SK-N-SH (cell line): ENCODE data around the gene ST6GALNAC2. TPM values are rescaled to one million over a fixed set of nuclear protein-coding genes. Genes with fewer than 3 reads are reported as not detected.
"Not testable (repeated sequence)": the region's sequence is repeated elsewhere in the genome, so short reads cannot be mapped to it uniquely, and the experiment has no call there.

Source experiments
- CTCF ChIA-PET: fragments of 300-600, 350-600 bp; formaldehyde crosslinking; extraction: SDS; loops from one replicate; lab custom pipeline; 2021; lab: Yijun Ruan, JAX
- POLR2A ChIA-PET: fragments of 350-600 bp; sonication (Branson Sonifier 250); formaldehyde crosslinking; extraction: SDS; loops from one replicate; lab custom pipeline; 2020; ENCODE audit warnings: antibody characterized with exemption, inconsistent platforms; lab: Yijun Ruan, JAX
- DNase-seq: peaks from one replicate; pipeline ENCODE4 v3.0.0; 2012
- H2AFZ ChIP-seq: fragments of 200-600 bp; sonication (generic); 2 replicates; pipeline ENCODE4 v1.8.1; 2016; ENCODE audit warnings: antibody characterized with exemption, mild to moderate bottlenecking, low read depth
- H3F3A ChIP-seq: fragments of 200-600 bp; sonication (generic); replicated peaks from 2 replicates; pipeline ENCODE3; 2016; ENCODE audit warnings: antibody characterized with exemption, mild to moderate bottlenecking; ENCODE audit not compliant: insufficient read depth
- H3K27ac ChIP-seq, 2 experiments: fragments of 200-500 bp in 1 of 2; fragments of 200-600 bp in 1 of 2; sonication (Bioruptor generic) in 1 of 2; sonication (generic), shearing (Covaris generic) in 1 of 2; 2 replicates each; pipeline versions ENCODE4 v1.5.1 to v1.6.1; 2014 to 2016; ENCODE audit warnings: low read depth in 2 of 2, inconsistent platforms in 1 of 2, low read length in 1 of 2, mild to moderate bottlenecking in 1 of 2, mixed read lengths in 1 of 2
- H3K27me3 ChIP-seq: fragments of 200-600 bp; sonication (generic), shearing (Covaris generic); 2 replicates; pipeline ENCODE4 v1.6.1; 2016; ENCODE audit warnings: mixed run types; ENCODE audit not compliant: insufficient read depth
- H3K36me3 ChIP-seq, 2 experiments: fragments of 200-500 bp in 1 of 2; fragments of 200-600 bp in 1 of 2; sonication (Bioruptor generic) in 1 of 2; sonication (generic) in 1 of 2; replicated peaks in 1 of 2; 2 replicates each; pipeline versions ENCODE3 to v1.5.1; 2014 to 2016; ENCODE audit warnings: low read length in 1 of 2, mild to moderate bottlenecking in 1 of 2; ENCODE audit not compliant: insufficient read depth in 2 of 2, control insufficient read depth in 1 of 2
- H3K4me1 ChIP-seq, 2 experiments: fragments of 200-500 bp in 1 of 2; fragments of 200-600 bp in 1 of 2; sonication (Bioruptor generic) in 1 of 2; sonication (generic), shearing (Covaris generic) in 1 of 2; 2 replicates each; pipeline versions ENCODE4 v1.5.1 to v1.6.1; 2014 to 2016; ENCODE audit warnings: low read depth in 1 of 2, low read length in 1 of 2, mixed run types in 1 of 2; ENCODE audit not compliant: insufficient read depth in 2 of 2, control insufficient read depth in 1 of 2
- H3K4me2 ChIP-seq: fragments of 200-600 bp; sonication (generic), shearing (Covaris generic); 2 replicates; pipeline ENCODE4 v1.6.1; 2017; ENCODE audit warnings: mixed run types
- H3K4me3 ChIP-seq, 2 experiments: fragments of 200-500 bp in 1 of 2; fragments of 200-600 bp in 1 of 2; sonication (Bioruptor generic) in 1 of 2; sonication (generic), shearing (Covaris generic) in 1 of 2; 2 replicates each; pipeline versions ENCODE4 v1.5.1 to v1.8.1; 2014 to 2016; ENCODE audit warnings: low read depth in 2 of 2, inconsistent platforms in 1 of 2, low read length in 1 of 2, mild to moderate bottlenecking in 1 of 2, mixed read lengths in 1 of 2, moderate library complexity in 1 of 2
- H3K79me2 ChIP-seq: fragments of 200-600 bp; sonication (generic); 2 replicates; pipeline ENCODE4 v1.8.1; 2017; ENCODE audit warnings: mild to moderate bottlenecking; ENCODE audit not compliant: insufficient read depth
- H3K9ac ChIP-seq: fragments of 200-600 bp; sonication (generic); 2 replicates; pipeline ENCODE4 v1.6.1; 2017; ENCODE audit warnings: mixed run types
- H3K9me2 ChIP-seq: fragments of 200-600 bp; sonication (generic); 2 replicates; pipeline ENCODE4 v1.6.1; 2017; ENCODE audit warnings: mixed run types
- H3K9me3 ChIP-seq: fragments of 200-600 bp; sonication (generic); 2 replicates; pipeline ENCODE4 v1.6.1; 2017; ENCODE audit warnings: mixed run types, mild to moderate bottlenecking, moderate library complexity
- H4K20me1 ChIP-seq: fragments of 200-600 bp; sonication (generic); 2 replicates; pipeline ENCODE4 v1.6.1; 2017; ENCODE audit warnings: mild to moderate bottlenecking, mixed run types; ENCODE audit not compliant: insufficient read depth
- ELF1 ChIP-seq: IDR thresholded peaks from 2 replicates; pipeline ENCODE4 v1.4.0; 2012
- FOXM1 ChIP-seq: IDR thresholded peaks from 2 replicates; pipeline ENCODE4 v1.4.0; 2012; ENCODE audit warnings: low read depth, mild to moderate bottlenecking
- GATA2 ChIP-seq: sonication (generic); formaldehyde crosslinking; IDR thresholded peaks from 2 replicates; pipeline ENCODE4 v1.5.0; 2020; ENCODE audit warnings: mild to moderate bottlenecking, missing genetic modification reagents
- PBX3 ChIP-seq: IDR thresholded peaks from 2 replicates; pipeline ENCODE4; 2012
- RXRA ChIP-seq: IDR thresholded peaks from 2 replicates; pipeline ENCODE4 v1.4.0; 2012; ENCODE audit warnings: low read depth, mild to moderate bottlenecking, borderline replicate concordance
- USF2 ChIP-seq: fragments of 150-350 bp; IDR thresholded peaks from 2 replicates; pipeline ENCODE4 v1.6.1; 2017; ENCODE audit warnings: antibody characterized with exemption, low read length, low read depth, borderline replicate concordance
- YY1 ChIP-seq: IDR thresholded peaks from 2 replicates; pipeline ENCODE4 v1.4.0; 2012; ENCODE audit warnings: low read depth, mild to moderate bottlenecking
- WGBS: methylation state at CpG from one replicate; pipeline ENCODE4 v1.1.6; 2017; ENCODE audit warnings: low lambda C conversion rate; 5-methylcytosine and 5-hydroxymethylcytosine counted together
- polyA plus RNA-seq, 3 experiments: library from polyadenylated mRNA; depleted of rRNA; stranded (reverse); fragments of >200 nt; gene quantifications; 2 replicates each; pipeline ENCODE4 v1.2.3, GENCODE V29; 2012

The ST6GALNAC2 gene
- polyA plus RNA-seq, 1 of the 3 experiments (the other 2 are of a cell fraction) = 0.94 TPM

GRCh38 chr17:76614912-76615617, 29.4 kb upstream of the ST6GALNAC2 start (continued):
- no peak for TF ChIP-seq USF2
- no peak for TF ChIP-seq FOXM1
- TF ChIP-seq ELF1 = no peak
- TF ChIP-seq GATA2 (CRISPR knock-in tag) = no peak
- TF ChIP-seq YY1 = no peak
- TF ChIP-seq PBX3 = no peak

- ChIA-PET POLR2A (interaction anchor here (0.6 kb wide), 1 partner anchor 15 kb away, joined by 3 read pairs; no protein-coding TSS in a partner anchor), CTCF (interaction anchor here (1.1 to 5.7 kb wide), 5 partner anchors 10 to 147 kb away, joined by 3 to 82 read pairs (median 6); partner anchors contain the start of genes AANAT and ST6GALNAC2)
- not testable (repeated sequence) for H3K9ac ChIP-seq, H4K20me1 ChIP-seq, H3F3A ChIP-seq, DNase-seq, H3K9me2 ChIP-seq, H3K4me2 ChIP-seq, H3K4me3 ChIP-seq, H3K27ac ChIP-seq, H3K79me2 ChIP-seq, H2AFZ ChIP-seq, H3K36me3 ChIP-seq, H3K9me3 ChIP-seq, H3K27me3 ChIP-seq, H3K4me1 ChIP-seq
- 79% methylated on average over 13 of the region's 13 CpGs for WGBS
Observed at GRCh38 chr17:76614064-76614759, 28.6 kb upstream of the ST6GALNAC2 start.

- CTCF ChIA-PET = interaction anchor here (0.9 to 5.7 kb wide), 8 partner anchors 11 to 146 kb away, joined by 3 to 82 read pairs (median 4); partner anchors contain the start of genes AANAT and ST6GALNAC2
- Histone ChIP-seq H3K9ac (no peak overlapping the region), H3K9me2 (no peaks in the 10 kb centered on the region), H3K4me3 (no peak overlapping the region), H3K4me2 (no peak overlapping the region), H3K9me3 (no peaks in the 10 kb centered on the region), H3K27me3 (no peaks in the 10 kb centered on the region; the same call in 1 of the 2 replicates), H4K20me1 (no peaks in the 10 kb centered on the region), H3F3A (no peaks in the 10 kb centered on the region), H2AFZ (no peak overlapping the region), H3K4me1 (no peaks in the 10 kb centered on the region; a peak in 1 of 4 replicates), H3K36me3 (no peaks in the 10 kb centered on the region), H3K27ac (no peak overlapping the region), H3K79me2 (no peaks in the 10 kb centered on the region)
- POLR2A ChIA-PET = no interaction called here
- no peak for DNase-seq
- TF ChIP-seq PBX3 = 0 out of 2 replicates have a peak, but pooled peaks have one; percentile 22
- no peak for TF ChIP-seq RXRA
- WGBS = 82% methylated on average over 14 of the region's 17 CpGs
Observed at GRCh38 chr17:76612977-76613851, 27.6 kb upstream of the ST6GALNAC2 start.
